ENCODE data around the gene LIN9.

DNA sequence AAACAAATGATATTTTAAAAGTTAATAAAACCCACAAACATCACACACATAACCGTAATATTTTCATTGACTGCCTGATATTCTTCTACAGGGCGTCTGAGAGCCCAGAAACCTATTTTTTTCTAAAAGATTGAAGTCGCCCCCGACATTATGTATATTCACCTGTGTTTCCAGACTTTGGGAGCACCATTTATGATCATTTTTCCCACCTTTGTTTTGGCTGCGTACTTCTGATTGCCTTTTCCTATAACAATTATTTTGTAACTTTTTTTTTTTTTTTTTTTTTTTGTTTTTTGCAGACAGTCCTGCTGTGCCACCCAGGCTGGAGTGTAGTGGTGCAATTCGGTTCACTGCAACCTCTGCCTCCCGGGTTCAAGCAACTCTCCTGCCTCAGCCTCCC is 121.6 kb downstream of the LIN9 start:
- TF ChIP-seq, protein P1, sequence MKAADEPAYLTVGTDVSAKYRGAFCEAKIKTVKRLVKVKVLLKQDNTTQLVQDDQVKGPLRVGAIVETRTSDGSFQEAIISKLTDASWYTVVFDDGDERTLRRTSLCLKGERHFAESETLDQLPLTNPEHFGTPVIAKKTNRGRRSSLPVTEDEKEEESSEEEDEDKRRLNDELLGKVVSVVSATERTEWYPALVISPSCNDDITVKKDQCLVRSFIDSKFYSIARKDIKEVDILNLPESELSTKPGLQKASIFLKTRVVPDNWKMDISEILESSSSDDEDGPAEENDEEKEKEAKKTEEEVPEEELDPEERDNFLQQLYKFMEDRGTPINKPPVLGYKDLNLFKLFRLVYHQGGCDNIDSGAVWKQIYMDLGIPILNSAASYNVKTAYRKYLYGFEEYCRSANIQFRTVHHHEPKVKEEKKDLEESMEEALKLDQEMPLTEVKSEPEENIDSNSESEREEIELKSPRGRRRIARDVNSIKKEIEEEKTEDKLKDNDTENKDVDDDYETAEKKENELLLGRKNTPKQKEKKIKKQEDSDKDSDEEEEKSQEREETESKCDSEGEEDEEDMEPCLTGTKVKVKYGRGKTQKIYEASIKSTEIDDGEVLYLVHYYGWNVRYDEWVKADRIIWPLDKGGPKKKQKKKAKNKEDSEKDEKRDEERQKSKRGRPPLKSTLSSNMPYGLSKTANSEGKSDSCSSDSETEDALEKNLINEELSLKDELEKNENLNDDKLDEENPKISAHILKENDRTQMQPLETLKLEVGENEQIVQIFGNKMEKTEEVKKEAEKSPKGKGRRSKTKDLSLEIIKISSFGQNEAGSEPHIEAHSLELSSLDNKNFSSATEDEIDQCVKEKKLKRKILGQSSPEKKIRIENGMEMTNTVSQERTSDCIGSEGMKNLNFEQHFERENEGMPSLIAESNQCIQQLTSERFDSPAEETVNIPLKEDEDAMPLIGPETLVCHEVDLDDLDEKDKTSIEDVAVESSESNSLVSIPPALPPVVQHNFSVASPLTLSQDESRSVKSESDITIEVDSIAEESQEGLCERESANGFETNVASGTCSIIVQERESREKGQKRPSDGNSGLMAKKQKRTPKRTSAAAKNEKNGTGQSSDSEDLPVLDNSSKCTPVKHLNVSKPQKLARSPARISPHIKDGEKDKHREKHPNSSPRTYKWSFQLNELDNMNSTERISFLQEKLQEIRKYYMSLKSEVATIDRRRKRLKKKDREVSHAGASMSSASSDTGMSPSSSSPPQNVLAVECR (CRISPR knock-in tag; IDR thresholded peaks at IDR 0.05; ENCODE audit: borderline replicate concordance): no peak
- TF ChIP-seq, protein P2, sequence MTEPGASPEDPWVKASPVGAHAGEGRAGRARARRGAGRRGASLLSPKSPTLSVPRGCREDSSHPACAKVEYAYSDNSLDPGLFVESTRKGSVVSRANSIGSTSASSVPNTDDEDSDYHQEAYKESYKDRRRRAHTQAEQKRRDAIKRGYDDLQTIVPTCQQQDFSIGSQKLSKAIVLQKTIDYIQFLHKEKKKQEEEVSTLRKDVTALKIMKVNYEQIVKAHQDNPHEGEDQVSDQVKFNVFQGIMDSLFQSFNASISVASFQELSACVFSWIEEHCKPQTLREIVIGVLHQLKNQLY (CRISPR knock-in tag; IDR thresholded peaks at IDR 0.05): no peak
- TF ChIP-seq RFX1 (IDR thresholded peaks at IDR 0.05): no peak
- TF ChIP-seq, protein P3, sequence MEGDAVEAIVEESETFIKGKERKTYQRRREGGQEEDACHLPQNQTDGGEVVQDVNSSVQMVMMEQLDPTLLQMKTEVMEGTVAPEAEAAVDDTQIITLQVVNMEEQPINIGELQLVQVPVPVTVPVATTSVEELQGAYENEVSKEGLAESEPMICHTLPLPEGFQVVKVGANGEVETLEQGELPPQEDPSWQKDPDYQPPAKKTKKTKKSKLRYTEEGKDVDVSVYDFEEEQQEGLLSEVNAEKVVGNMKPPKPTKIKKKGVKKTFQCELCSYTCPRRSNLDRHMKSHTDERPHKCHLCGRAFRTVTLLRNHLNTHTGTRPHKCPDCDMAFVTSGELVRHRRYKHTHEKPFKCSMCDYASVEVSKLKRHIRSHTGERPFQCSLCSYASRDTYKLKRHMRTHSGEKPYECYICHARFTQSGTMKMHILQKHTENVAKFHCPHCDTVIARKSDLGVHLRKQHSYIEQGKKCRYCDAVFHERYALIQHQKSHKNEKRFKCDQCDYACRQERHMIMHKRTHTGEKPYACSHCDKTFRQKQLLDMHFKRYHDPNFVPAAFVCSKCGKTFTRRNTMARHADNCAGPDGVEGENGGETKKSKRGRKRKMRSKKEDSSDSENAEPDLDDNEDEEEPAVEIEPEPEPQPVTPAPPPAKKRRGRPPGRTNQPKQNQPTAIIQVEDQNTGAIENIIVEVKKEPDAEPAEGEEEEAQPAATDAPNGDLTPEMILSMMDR (CRISPR knock-in tag; IDR thresholded peaks at IDR 0.05): no peak
- no peak for TF ChIP-seq GTF3A (CRISPR knock-in tag; conservative IDR thresholded peaks at IDR 0.05)
- TF ChIP-seq, protein P4, sequence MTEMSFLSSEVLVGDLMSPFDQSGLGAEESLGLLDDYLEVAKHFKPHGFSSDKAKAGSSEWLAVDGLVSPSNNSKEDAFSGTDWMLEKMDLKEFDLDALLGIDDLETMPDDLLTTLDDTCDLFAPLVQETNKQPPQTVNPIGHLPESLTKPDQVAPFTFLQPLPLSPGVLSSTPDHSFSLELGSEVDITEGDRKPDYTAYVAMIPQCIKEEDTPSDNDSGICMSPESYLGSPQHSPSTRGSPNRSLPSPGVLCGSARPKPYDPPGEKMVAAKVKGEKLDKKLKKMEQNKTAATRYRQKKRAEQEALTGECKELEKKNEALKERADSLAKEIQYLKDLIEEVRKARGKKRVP (CRISPR knock-in tag; IDR thresholded peaks at IDR 0.05): no peak
- TF ChIP-seq, protein P5, sequence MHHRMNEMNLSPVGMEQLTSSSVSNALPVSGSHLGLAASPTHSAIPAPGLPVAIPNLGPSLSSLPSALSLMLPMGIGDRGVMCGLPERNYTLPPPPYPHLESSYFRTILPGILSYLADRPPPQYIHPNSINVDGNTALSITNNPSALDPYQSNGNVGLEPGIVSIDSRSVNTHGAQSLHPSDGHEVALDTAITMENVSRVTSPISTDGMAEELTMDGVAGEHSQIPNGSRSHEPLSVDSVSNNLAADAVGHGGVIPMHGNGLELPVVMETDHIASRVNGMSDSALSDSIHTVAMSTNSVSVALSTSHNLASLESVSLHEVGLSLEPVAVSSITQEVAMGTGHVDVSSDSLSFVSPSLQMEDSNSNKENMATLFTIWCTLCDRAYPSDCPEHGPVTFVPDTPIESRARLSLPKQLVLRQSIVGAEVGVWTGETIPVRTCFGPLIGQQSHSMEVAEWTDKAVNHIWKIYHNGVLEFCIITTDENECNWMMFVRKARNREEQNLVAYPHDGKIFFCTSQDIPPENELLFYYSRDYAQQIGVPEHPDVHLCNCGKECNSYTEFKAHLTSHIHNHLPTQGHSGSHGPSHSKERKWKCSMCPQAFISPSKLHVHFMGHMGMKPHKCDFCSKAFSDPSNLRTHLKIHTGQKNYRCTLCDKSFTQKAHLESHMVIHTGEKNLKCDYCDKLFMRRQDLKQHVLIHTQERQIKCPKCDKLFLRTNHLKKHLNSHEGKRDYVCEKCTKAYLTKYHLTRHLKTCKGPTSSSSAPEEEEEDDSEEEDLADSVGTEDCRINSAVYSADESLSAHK (CRISPR knock-in tag; IDR thresholded peaks at IDR 0.05; ENCODE audit: borderline replicate concordance): no peak
- no peak for TF ChIP-seq MYNN (CRISPR knock-in tag; IDR thresholded peaks at IDR 0.05; ENCODE audit: low read depth)
